ENCODE measurements around the gene MTHFD1L. TPM values are rescaled to one million over a fixed set of nuclear protein-coding genes. Genes with fewer than 3 reads are reported as not detected.

The MTHFD1L gene
- total and polyA plus RNA-seq, 3 donors from 2014 or later = 23.4 to 35.3 (median 29.5) TPM

- WGBS, 2 donors = 21 to 25% methylated on average over 1 of the region's 1 CpG
- TF ChIP-seq POLR2A (IDR thresholded peaks at IDR 0.05) (no peak), CTCF (IDR thresholded peaks at IDR 0.05) (no peak)
Measured at GRCh38 chr6:151073701-151074100, 208.2 kb downstream of the MTHFD1L start.

GRCh38 chr6:151075005-151075404, 209.5 kb downstream of the MTHFD1L start:
- peaks cover 13% of the 10 kb centered on the region for H3K4me1 ChIP-seq
- H3K36me3 ChIP-seq (ENCODE audit: low read depth, missing control alignments) = no peaks in the 10 kb centered on the region
- H3K4me3 ChIP-seq = no peak overlapping the region
- no peak for DNase-seq
- intact Hi-C loops (cut with DNase I; ENCODE audit: low total_unique reads) = no loop called here
- H3K9me3 ChIP-seq = no peaks in the 10 kb centered on the region
- TF ChIP-seq POLR2A (IDR thresholded peaks at IDR 0.05) (no peak), CTCF (IDR thresholded peaks at IDR 0.05) (no peak)
- WGBS, 2 donors = 93 to 95% methylated on average over 3 of the region's 3 CpGs
- H3K27me3 ChIP-seq = no peaks in the 10 kb centered on the region
- H3K27ac ChIP-seq = no peak overlapping the region

More at GRCh38 chr6:151073701-151074100, 208.2 kb downstream of the MTHFD1L start:
- intact Hi-C loops (cut with DNase I; ENCODE audit: low total_unique reads) = no loop called here
- no peak for DNase-seq
- H3K4me3 ChIP-seq = no peak overlapping the region
- H3K4me1 ChIP-seq = peaks cover 15% of the 10 kb centered on the region
- H3K36me3 ChIP-seq (ENCODE audit: low read depth, missing control alignments) = no peaks in the 10 kb centered on the region
- no peaks in the 10 kb centered on the region for H3K9me3 ChIP-seq
- no peaks in the 10 kb centered on the region for H3K27me3 ChIP-seq
- H3K27ac ChIP-seq = no peak overlapping the region

GRCh38 chr6:151075527-151075926, 210.0 kb downstream of the MTHFD1L start:
- Histone ChIP-seq H3K4me3 (no peak overlapping the region), H3K36me3 (ENCODE audit: low read depth, missing control alignments) (no peaks in the 10 kb centered on the region), H3K4me1 (peaks cover 13% of the 10 kb centered on the region), H3K9me3 (no peaks in the 10 kb centered on the region), H3K27ac (no peak overlapping the region), H3K27me3 (no peaks in the 10 kb centered on the region)
- intact Hi-C loops (cut with DNase I; ENCODE audit: low total_unique reads) = no loop called here
- TF ChIP-seq CTCF (IDR thresholded peaks at IDR 0.05) = no peak
- TF ChIP-seq POLR2A (IDR thresholded peaks at IDR 0.05) = no peak
- WGBS, 2 donors = 73 to 76% methylated on average over 2 of the region's 2 CpGs
- DNase-seq = no peak

GRCh38 chr6:151075930-151076555, 210.5 kb downstream of the MTHFD1L start:
- Histone ChIP-seq H3K4me3 (no peak overlapping the region), H3K27ac (no peak overlapping the region), H3K9me3 (no peaks in the 10 kb centered on the region), H3K27me3 (no peaks in the 10 kb centered on the region), H3K36me3 (ENCODE audit: low read depth, missing control alignments) (no peaks in the 10 kb centered on the region), H3K4me1 (peaks cover 7% of the 10 kb centered on the region)
- no peak for TF ChIP-seq POLR2A (IDR thresholded peaks at IDR 0.05)
- no peak for TF ChIP-seq CTCF (IDR thresholded peaks at IDR 0.05)
- no peak for DNase-seq
- 94 to 95% methylated on average over 5 of the region's 5 CpGs for WGBS, 2 donors
- intact Hi-C loops (cut with DNase I; ENCODE audit: low total_unique reads) = no loop called here

- no peak overlapping the region for H3K4me3 ChIP-seq
- H3K9me3 ChIP-seq = no peaks in the 10 kb centered on the region
- no peak for TF ChIP-seq POLR2A (IDR thresholded peaks at IDR 0.05)
- no peak for TF ChIP-seq CTCF (IDR thresholded peaks at IDR 0.05)
- no peaks in the 10 kb centered on the region for H3K27me3 ChIP-seq
- H3K27ac ChIP-seq = no peak overlapping the region
- no peak for DNase-seq
- intact Hi-C loops (cut with DNase I; ENCODE audit: low total_unique reads) = no loop called here
- 90 to 91% methylated on average over 3 to 6 of the region's 6 CpGs for WGBS, 2 donors
- H3K36me3 ChIP-seq (ENCODE audit: low read depth, missing control alignments) = no peaks in the 10 kb centered on the region
- no peaks in the 10 kb centered on the region for H3K4me1 ChIP-seq
Measured at GRCh38 chr6:151078655-151079054, 213.2 kb downstream of the MTHFD1L start.
